HepG2 (cell line): ENCODE data around the gene AHSG. TPM values are rescaled to one million over a fixed set of nuclear protein-coding genes. Genes with fewer than 3 reads are reported as not detected.

Experiments used
- CEBPG ChIP-seq: IDR thresholded peaks from 2 replicates; pipeline ENCODE4 v1.6.1; 2016
- ELF3 ChIP-seq: IDR thresholded peaks from 2 replicates; pipeline ENCODE4 v1.6.1; 2016; ENCODE audit warnings: missing genetic modification reagents, missing compliant biosample characterization
- PBX2 ChIP-seq: IDR thresholded peaks from 2 replicates; pipeline ENCODE4 v1.6.1; 2016; ENCODE audit warnings: control low read depth
- THAP11 ChIP-seq: IDR thresholded peaks from 2 replicates; pipeline ENCODE4 v1.6.1; 2016; ENCODE audit warnings: missing biosample characterization, missing genetic modification reagents
- ZNF12 ChIP-seq: sonication (generic); formaldehyde crosslinking; IDR thresholded peaks from 2 replicates; pipeline ENCODE4 v1.5.0; 2020; ENCODE audit warnings: missing genetic modification reagents
- polyA plus RNA-seq, 8 experiments: library from polyadenylated mRNA; depleted of rRNA in 3 of 8; stranded (reverse) in 7 of 8; unstranded in 1 of 8; fragments of >200 nt; fragmentation: Illumina TruSeq in 4 of 8; extraction: Trizol in 4 of 8; gene quantifications; 2 replicates each; pipeline versions ENCODE4 v1.2.1 to v1.2.3, GENCODE V29; 2011 to 2016; ENCODE audit warnings: low read depth in 4 of 8, missing spikeins in 1 of 8, mixed read lengths in 1 of 8; ENCODE audit not compliant: insufficient read depth in 1 of 8
- total RNA-seq, 5 experiments: library from RNA; depleted of rRNA; stranded (reverse); fragments of >200 nt; fragmentation: Illumina TruSeq; extraction: Trizol; gene quantifications; 2 replicates each; pipeline ENCODE4 v1.2.3, GENCODE V29; 2016; ENCODE audit warnings: low read depth in 1 of 5
- TF ChIP-seq, protein P1 (sequence below): sonication (generic); formaldehyde crosslinking; IDR thresholded peaks from 2 replicates; pipeline ENCODE4 v1.5.0; 2020; ENCODE audit warnings: mild to moderate bottlenecking, missing genetic modification reagents, borderline replicate concordance
- TF ChIP-seq, protein P2 (sequence below): sonication (generic); formaldehyde crosslinking; IDR thresholded peaks from 2 replicates; pipeline ENCODE4 v1.4.0; 2020; ENCODE audit warnings: low read depth, mild to moderate bottlenecking, missing genetic modification reagents

The AHSG gene
- total and polyA plus RNA-seq, 2 of the 13 experiments (the other 11 are each of a cell fraction or from before 2014, with no cell fraction given), result 2,043 to 19,152 TPM

DNA sequence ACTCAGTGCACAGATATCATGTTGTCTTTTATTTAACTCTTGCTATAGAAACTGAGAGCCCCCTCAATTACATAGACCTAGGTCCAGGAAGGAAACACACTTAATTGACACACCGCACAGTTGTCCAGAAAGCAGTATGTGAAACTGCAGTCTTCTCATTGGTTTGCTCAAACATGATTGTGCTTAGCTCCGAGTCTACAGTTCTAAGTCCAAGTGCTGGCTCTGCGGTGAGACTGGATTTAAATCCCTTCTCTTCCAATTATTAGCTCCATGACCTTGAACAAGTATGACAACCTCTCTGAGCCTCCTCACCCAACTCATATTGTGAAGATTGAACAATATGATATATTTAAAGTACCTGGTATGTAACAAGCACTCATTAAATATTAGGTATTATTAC is 19.0 kb upstream of the AHSG start (continued):
- TF ChIP-seq, protein P1, sequence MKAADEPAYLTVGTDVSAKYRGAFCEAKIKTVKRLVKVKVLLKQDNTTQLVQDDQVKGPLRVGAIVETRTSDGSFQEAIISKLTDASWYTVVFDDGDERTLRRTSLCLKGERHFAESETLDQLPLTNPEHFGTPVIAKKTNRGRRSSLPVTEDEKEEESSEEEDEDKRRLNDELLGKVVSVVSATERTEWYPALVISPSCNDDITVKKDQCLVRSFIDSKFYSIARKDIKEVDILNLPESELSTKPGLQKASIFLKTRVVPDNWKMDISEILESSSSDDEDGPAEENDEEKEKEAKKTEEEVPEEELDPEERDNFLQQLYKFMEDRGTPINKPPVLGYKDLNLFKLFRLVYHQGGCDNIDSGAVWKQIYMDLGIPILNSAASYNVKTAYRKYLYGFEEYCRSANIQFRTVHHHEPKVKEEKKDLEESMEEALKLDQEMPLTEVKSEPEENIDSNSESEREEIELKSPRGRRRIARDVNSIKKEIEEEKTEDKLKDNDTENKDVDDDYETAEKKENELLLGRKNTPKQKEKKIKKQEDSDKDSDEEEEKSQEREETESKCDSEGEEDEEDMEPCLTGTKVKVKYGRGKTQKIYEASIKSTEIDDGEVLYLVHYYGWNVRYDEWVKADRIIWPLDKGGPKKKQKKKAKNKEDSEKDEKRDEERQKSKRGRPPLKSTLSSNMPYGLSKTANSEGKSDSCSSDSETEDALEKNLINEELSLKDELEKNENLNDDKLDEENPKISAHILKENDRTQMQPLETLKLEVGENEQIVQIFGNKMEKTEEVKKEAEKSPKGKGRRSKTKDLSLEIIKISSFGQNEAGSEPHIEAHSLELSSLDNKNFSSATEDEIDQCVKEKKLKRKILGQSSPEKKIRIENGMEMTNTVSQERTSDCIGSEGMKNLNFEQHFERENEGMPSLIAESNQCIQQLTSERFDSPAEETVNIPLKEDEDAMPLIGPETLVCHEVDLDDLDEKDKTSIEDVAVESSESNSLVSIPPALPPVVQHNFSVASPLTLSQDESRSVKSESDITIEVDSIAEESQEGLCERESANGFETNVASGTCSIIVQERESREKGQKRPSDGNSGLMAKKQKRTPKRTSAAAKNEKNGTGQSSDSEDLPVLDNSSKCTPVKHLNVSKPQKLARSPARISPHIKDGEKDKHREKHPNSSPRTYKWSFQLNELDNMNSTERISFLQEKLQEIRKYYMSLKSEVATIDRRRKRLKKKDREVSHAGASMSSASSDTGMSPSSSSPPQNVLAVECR (CRISPR knock-in tag), result no peak
- TF ChIP-seq ELF3 (CRISPR knock-in tag), result peak; percentile 44
- peak; percentile 75 for TF ChIP-seq PBX2 (CRISPR knock-in tag)
- TF ChIP-seq CEBPG (CRISPR knock-in tag), result peak; percentile 47; the same call in 1 of the 2 replicates
- no peak for TF ChIP-seq ZNF12 (CRISPR knock-in tag)
- TF ChIP-seq, protein P2, sequence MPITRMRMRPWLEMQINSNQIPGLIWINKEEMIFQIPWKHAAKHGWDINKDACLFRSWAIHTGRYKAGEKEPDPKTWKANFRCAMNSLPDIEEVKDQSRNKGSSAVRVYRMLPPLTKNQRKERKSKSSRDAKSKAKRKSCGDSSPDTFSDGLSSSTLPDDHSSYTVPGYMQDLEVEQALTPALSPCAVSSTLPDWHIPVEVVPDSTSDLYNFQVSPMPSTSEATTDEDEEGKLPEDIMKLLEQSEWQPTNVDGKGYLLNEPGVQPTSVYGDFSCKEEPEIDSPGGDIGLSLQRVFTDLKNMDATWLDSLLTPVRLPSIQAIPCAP, result no peak
- TF ChIP-seq THAP11 (CRISPR knock-in tag), result 0 out of 2 replicates have a peak, but pooled peaks have one; percentile 5
